WTC11 (cell line): ENCODE data around the gene NDST4.

ENCODE experiments used
- ATF1 ChIP-seq: sonication (generic); formaldehyde crosslinking; IDR thresholded peaks from 2 replicates; pipeline ENCODE4 v1.8.1; 2023; ENCODE audit warnings: mild to moderate bottlenecking, moderate library complexity, missing genetic modification reagents
- CBFB ChIP-seq: sonication (generic); formaldehyde crosslinking; IDR thresholded peaks from 2 replicates; pipeline ENCODE4 v1.8.1; 2022; ENCODE audit warnings: mild to moderate bottlenecking, low read depth, missing genetic modification reagents
- CTCF ChIP-seq: fragments of 200-600 bp; IDR thresholded peaks from 2 replicates; pipeline ENCODE4 v1.8.0; 2022; ENCODE audit warnings: antibody characterized with exemption
- FOXJ3 ChIP-seq: sonication (generic); formaldehyde crosslinking; IDR thresholded peaks from 2 replicates; pipeline ENCODE4 v1.9.0; 2021; ENCODE audit warnings: missing genetic modification reagents, mild to moderate bottlenecking, borderline replicate concordance
- IRF1 ChIP-seq: sonication (generic); formaldehyde crosslinking; IDR thresholded peaks from 2 replicates; pipeline ENCODE4 v1.8.0; 2023; ENCODE audit warnings: missing genetic modification reagents
- IRF2 ChIP-seq: sonication (generic); formaldehyde crosslinking; IDR thresholded peaks from 2 replicates; pipeline ENCODE4 v1.8.0; 2022; ENCODE audit warnings: low read depth, missing genetic modification reagents, borderline replicate concordance
- SP1 ChIP-seq: sonication (generic); formaldehyde crosslinking; conservative IDR thresholded peaks from 2 replicates; pipeline ENCODE4 v1.8.1; 2022; ENCODE audit warnings: missing genetic modification reagents
- ZNF423 ChIP-seq: fragments of 250-450 bp; sonication (Bioruptor Pico); IDR thresholded peaks from 2 replicates; pipeline ENCODE4 v2.1.2; 2022; ENCODE audit warnings: mild to moderate bottlenecking, moderate library complexity

- no peak for TF ChIP-seq SP1 (CRISPR knock-in tag)
- no peak for TF ChIP-seq FOXJ3 (CRISPR knock-in tag)
- no peak for TF ChIP-seq IRF1 (CRISPR knock-in tag)
- no peak for TF ChIP-seq CTCF
- TF ChIP-seq ZNF423 (CRISPR knock-in tag): no peak
- TF ChIP-seq CBFB (CRISPR knock-in tag): no peak
- no peak for TF ChIP-seq ATF1
- no peak for TF ChIP-seq IRF2 (CRISPR knock-in tag)
These were observed 239.1 kb downstream of the NDST4 start for GRCh38 chr4:114874321-114874720.
